HepG2 (cell line): ENCODE results near the gene POLR2M. TPM values are rescaled to one million over a fixed set of nuclear protein-coding genes. Genes with fewer than 3 reads are reported as not detected.

Source experiments
- ATAC-seq: fragments of 200-7000 bp; cut with Tn5 transposase; 3 replicates; pipeline ENCODE4 v1.9.1; 2020; ENCODE audit warnings: mild to moderate bottlenecking, moderate library complexity
- BruUV-seq: library from RNA; stranded (reverse); fragments of 400-500 nt; replicated peaks from 2 replicates; lab custom pipeline; 2021; lab: Mats Ljungman, UMichigan
- CTCF ChIA-PET: fragments of 300-600 bp; formaldehyde crosslinking; extraction: SDS; loops from one replicate; lab custom pipeline; 2021; ENCODE audit warnings: low total read pairs, inconsistent platforms, low intra/inter-chr PET ratio; lab: Yijun Ruan, JAX
- POLR2A ChIA-PET: fragments of 350-600 bp; sonication (Branson Sonifier 250); formaldehyde crosslinking; loops from one replicate; lab custom pipeline; 2020; ENCODE audit warnings: antibody characterized with exemption, inconsistent platforms; lab: Yijun Ruan, JAX
- DNase-seq: peaks from one replicate; pipeline ENCODE4 v3.0.0-alpha.2; 2015; ENCODE audit warnings: low spot score
- FAIRE-seq: peaks from 3 replicates; lab custom pipeline; 2011; peaks lifted over from hg19 to GRCh38; lab: Jason Lieb, UNC
- H2AFZ ChIP-seq: one replicate; pipeline ENCODE4 v1.6.1; 2011; ENCODE audit warnings: low read length, inconsistent platforms
- H3K27ac ChIP-seq: fragments of 300-600 bp; 3 replicates; pipeline ENCODE4 v1.8.0; 2011; ENCODE audit warnings: mixed run types, mild to moderate bottlenecking, mixed read lengths, low read length, inconsistent platforms; ENCODE audit not compliant: insufficient read depth; ENCODE audit errors: extremely low read length
- H3K27me3 ChIP-seq, 2 experiments: fragments of 200-600 bp in 1 of 2; 2 replicates in 1 of 2; 3 replicates in 1 of 2; pipeline versions ENCODE4 v1.6.0 to v1.8.0; 2011; ENCODE audit warnings: low read length in 2 of 2, mild to moderate bottlenecking in 2 of 2, moderate library complexity in 2 of 2, inconsistent platforms in 1 of 2; ENCODE audit not compliant: insufficient read depth in 2 of 2, control insufficient read depth in 1 of 2
- H3K36me3 ChIP-seq, 2 experiments: fragments of 200-600 bp in 1 of 2; replicated peaks in 1 of 2; 2 replicates in 1 of 2; 3 replicates in 1 of 2; pipeline versions ENCODE4 v1.5.1 to v1.8.0; 2011; ENCODE audit warnings: low read length in 2 of 2, inconsistent platforms in 1 of 2; ENCODE audit not compliant: insufficient read depth in 2 of 2, control insufficient read depth in 1 of 2
- H3K4me1 ChIP-seq: 2 replicates; pipeline ENCODE4 v1.5.1; 2012; ENCODE audit warnings: low read length, inconsistent platforms; ENCODE audit not compliant: insufficient read depth
- H3K4me2 ChIP-seq: 2 replicates; pipeline ENCODE4 v1.6.0; 2011; ENCODE audit warnings: low read depth, low read length, inconsistent platforms
- H3K4me3 ChIP-seq, 3 experiments: fragments of 200-600 bp in 1 of 3; sonication (generic), shearing (Covaris generic) in 1 of 3; replicated peaks in 1 of 3; 2 replicates each; pipeline ENCODE4 v1.5.1; 2011 to 2016; ENCODE audit warnings: low read length in 3 of 3, inconsistent platforms in 2 of 3, low read depth in 2 of 3, mild to moderate bottlenecking in 2 of 3, control low read depth in 1 of 3, mixed read lengths in 1 of 3; ENCODE audit not compliant: insufficient read depth in 1 of 3
- H3K79me2 ChIP-seq: one replicate; pipeline ENCODE4 v1.6.1; 2011; ENCODE audit warnings: low read length, inconsistent platforms; ENCODE audit not compliant: insufficient read depth
- H3K9ac ChIP-seq: 2 replicates; pipeline ENCODE4 v1.6.0; 2011; ENCODE audit warnings: mild to moderate bottlenecking, low read depth, low read length, inconsistent platforms; ENCODE audit not compliant: insufficient read depth
- H3K9me3 ChIP-seq: 2 replicates; pipeline ENCODE4 v1.5.1; 2012; ENCODE audit warnings: mild to moderate bottlenecking, low read length
- H4K20me1 ChIP-seq: 2 replicates; pipeline ENCODE4 v1.6.0; 2011; ENCODE audit warnings: inconsistent platforms, mild to moderate bottlenecking, low read length, moderate library complexity; ENCODE audit not compliant: insufficient read depth
- CBX1 ChIP-seq: IDR thresholded peaks from one replicate; pipeline ENCODE4 v1.6.1; 2016; ENCODE audit warnings: antibody characterized with exemption, low read depth
- HMG20A ChIP-seq: IDR thresholded peaks from 2 replicates; pipeline ENCODE4 v1.6.1; 2016; ENCODE audit warnings: borderline replicate concordance
- KDM6A ChIP-seq: IDR thresholded peaks from 2 replicates; pipeline ENCODE4 v1.6.1; 2016; ENCODE audit warnings: low read depth
- NFIC ChIP-seq: IDR thresholded peaks from 2 replicates; pipeline ENCODE4 v1.6.1; 2012; ENCODE audit warnings: mild to moderate bottlenecking, low read length, inconsistent platforms
- REPIN1 ChIP-seq: sonication (generic); formaldehyde crosslinking; IDR thresholded peaks from 2 replicates; pipeline ENCODE4 v1.8.0; 2022; ENCODE audit warnings: missing genetic modification reagents, low read depth, mild to moderate bottlenecking, borderline replicate concordance
- SMAD9 ChIP-seq: sonication (generic); formaldehyde crosslinking; IDR thresholded peaks from 2 replicates; pipeline ENCODE4 v1.5.1; 2020; ENCODE audit warnings: mild to moderate bottlenecking, missing genetic modification reagents
- SMC3 ChIP-seq: IDR thresholded peaks from 2 replicates; pipeline ENCODE4 v1.6.1; 2011; ENCODE audit warnings: low read length, improper control_type of control experiment
- ZNF577 ChIP-seq: sonication (generic); formaldehyde crosslinking; IDR thresholded peaks from 2 replicates; pipeline ENCODE4 v1.4.0; 2020; ENCODE audit warnings: mild to moderate bottlenecking, low read depth, missing genetic modification reagents, borderline replicate concordance
- ZNF788 ChIP-seq: sonication (generic); formaldehyde crosslinking; IDR thresholded peaks from 2 replicates; pipeline ENCODE4 v1.5.0; 2020; ENCODE audit warnings: mild to moderate bottlenecking, missing genetic modification reagents, borderline replicate concordance
- ZNF790 ChIP-seq: sonication (generic); formaldehyde crosslinking; IDR thresholded peaks from 2 replicates; pipeline ENCODE4 v1.8.0; 2022; ENCODE audit warnings: missing genetic modification reagents, mild to moderate bottlenecking, borderline replicate concordance
- ZNF800 ChIP-seq: sonication (generic); formaldehyde crosslinking; IDR thresholded peaks from 2 replicates; pipeline ENCODE4 v1.4.0; 2020; ENCODE audit warnings: missing genetic modification reagents
- ZSCAN29 ChIP-seq: sonication (generic); formaldehyde crosslinking; conservative IDR thresholded peaks from 2 replicates; pipeline ENCODE4 v1.4.0; 2020; ENCODE audit warnings: mild to moderate bottlenecking, missing genetic modification reagents
- WGBS: methylation state at CpG from one replicate; pipeline ENCODE4 v1.1.6; 2017; ENCODE audit warnings: low lambda C conversion rate; 5-methylcytosine and 5-hydroxymethylcytosine counted together
- in situ Hi-C: cut with HindIII; loops from 2 replicates; pipeline ENCODE4 v1.10.0; 2017; ENCODE audit warnings: low pct_unique_long_range_greater_than_20kb; ENCODE audit not compliant: extremely low pct_ligation_motif_present
- intact Hi-C: fragments of 100-400 bp; cut with micrococcal nuclease; formaldehyde crosslinking; loops from one replicate; pipeline ENCODE4 v1.10.0; 2022; ENCODE audit not compliant: unreplicated experiment
- polyA plus RNA-seq, 8 experiments: library from polyadenylated mRNA; depleted of rRNA in 3 of 8; stranded (reverse) in 7 of 8; unstranded in 1 of 8; fragments of >200 nt; fragmentation: Illumina TruSeq in 4 of 8; extraction: Trizol in 4 of 8; gene quantifications; 2 replicates each; pipeline versions ENCODE4 v1.2.1 to v1.2.3, GENCODE V29; 2011 to 2016; ENCODE audit warnings: low read depth in 4 of 8, missing spikeins in 1 of 8, mixed read lengths in 1 of 8; ENCODE audit not compliant: insufficient read depth in 1 of 8
- total RNA-seq, 5 experiments: library from RNA; depleted of rRNA; stranded (reverse); fragments of >200 nt; fragmentation: Illumina TruSeq; extraction: Trizol; gene quantifications; 2 replicates each; pipeline ENCODE4 v1.2.3, GENCODE V29; 2016; ENCODE audit warnings: low read depth in 1 of 5

The POLR2M gene
- total and polyA plus RNA-seq, 2 of the 13 experiments (the other 11 are each of a cell fraction or from before 2014, with no cell fraction given): 25.9 to 48.5 TPM

- TF ChIP-seq REPIN1: no peak
- TF ChIP-seq SMAD9: no peak
- TF ChIP-seq ZNF577 (CRISPR knock-in tag): no peak
- no peak for TF ChIP-seq ZNF800 (CRISPR knock-in tag)
- TF ChIP-seq, all 625 proteins: peak for 0
Measured at GRCh38 chr15:57662802-57663201, 43.7 kb upstream of the POLR2M start (continued).

GRCh38 chr15:57663262-57663661, 43.3 kb upstream of the POLR2M start:
- no peak overlapping the region for H3K4me3 ChIP-seq
- CTCF ChIA-PET: no interaction called here
- H3K79me2 ChIP-seq: no peaks in the 10 kb centered on the region
- no peak for DNase-seq
- no TSS peak for BruUV-seq
- peaks cover 6% of the 10 kb centered on the region; the same call in 1 of the 2 replicates for H3K4me1 ChIP-seq
- no peak overlapping the region for H2AFZ ChIP-seq
- 81% methylated on average over 2 of the region's 2 CpGs for WGBS
- H3K9ac ChIP-seq: no peak overlapping the region
- TF ChIP-seq CBX1 (no peak), ZNF788 (CRISPR knock-in tag) (no peak), ZSCAN29 (CRISPR knock-in tag) (no peak), SMC3 (no peak), NFIC (no peak), HMG20A (CRISPR knock-in tag) (no peak), ZNF790 (CRISPR knock-in tag) (no peak), KDM6A (CRISPR knock-in tag) (no peak)
- TF ChIP-seq, all 625 proteins: peak for 0
- H3K36me3 ChIP-seq: no peaks in the 10 kb centered on the region
- FAIRE-seq: no peak
- in situ Hi-C loops: no loop called here
- 0 out of 5 replicates have a peak, but pooled peaks cover 0 to 7% of the 10 kb centered on the region in 2 experiments for H3K27me3 ChIP-seq
- no peaks in the 10 kb centered on the region for H4K20me1 ChIP-seq
- no peaks in the 10 kb centered on the region for H3K9me3 ChIP-seq
- H3K27ac ChIP-seq: no peak overlapping the region
- POLR2A ChIA-PET: no interaction called here
- intact Hi-C loops: no loop called here
- ATAC-seq: no peak
- no peak overlapping the region for H3K4me2 ChIP-seq
